Upper lobe of left lung (tissue), 6 donors: ENCODE measurements around the gene VEPH1. TPM values are rescaled to one million over a fixed set of nuclear protein-coding genes. Genes with fewer than 3 reads are reported as not detected.

Experiments
- ATAC-seq, 2 donors: fragments of 200-7000 bp; cut with Tn5 transposase; one replicate each; pipeline ENCODE4 v1.9.1; 2022; ENCODE audit warnings: mild to moderate bottlenecking in 2 of 2, moderate library complexity in 2 of 2; ENCODE audit not compliant: low FRiP score in 2 of 2
- DNase-seq, 2 donors: peaks; one replicate each; pipeline ENCODE4 v3.0.0-alpha.2; 2019 to 2020
- H3K27ac ChIP-seq, 4 donors: fragments of 200-600 bp; sonication (generic); one replicate each; pipeline ENCODE4 v1.5.1; 2016 to 2019
- H3K27me3 ChIP-seq, 4 donors: fragments of 200-600 bp; sonication (generic); one replicate each; pipeline ENCODE4 v1.5.1; 2017 to 2019
- H3K36me3 ChIP-seq, 4 donors: fragments of 200-600 bp; sonication (generic); one replicate each; pipeline ENCODE4 v1.5.1; 2016 to 2019
- H3K4me1 ChIP-seq, 4 donors: fragments of 200-600 bp; sonication (generic); one replicate each; pipeline ENCODE4 v1.5.1; 2018 to 2019
- H3K4me3 ChIP-seq, 4 donors: fragments of 200-600 bp; sonication (generic); one replicate each; pipeline ENCODE4 v1.5.1; 2017 to 2019; ENCODE audit warnings: mild to moderate bottlenecking in 2 of 4, moderate library complexity in 1 of 4
- H3K9me3 ChIP-seq, 4 donors: fragments of 200-600 bp; sonication (generic); one replicate each; pipeline ENCODE4 v1.5.1; 2018 to 2019
- CTCF ChIP-seq, 6 experiments: fragments of 450-650 bp in 4 of 6; fragments of 200-600 bp in 2 of 6; sonication (generic) in 2 of 6; IDR thresholded peaks; one replicate each; pipeline ENCODE4 v1.5.1; 2016 to 2019; ENCODE audit warnings: antibody characterized with exemption in 6 of 6
- EP300 ChIP-seq, 4 donors: sonication (generic); formaldehyde crosslinking; IDR thresholded peaks; one replicate each; pipeline ENCODE4 v1.5.1; 2017; ENCODE audit warnings: antibody characterized with exemption in 4 of 4, control low read depth in 2 of 4
- POLR2A ChIP-seq, 4 donors: fragments of 450-650 bp; IDR thresholded peaks; one replicate each; pipeline ENCODE4 v1.5.1; 2016 to 2017; ENCODE audit warnings: antibody characterized with exemption in 4 of 4, mild to moderate bottlenecking in 2 of 4
- POLR2AphosphoS5 ChIP-seq, 2 donors: sonication (generic); formaldehyde crosslinking; IDR thresholded peaks; one replicate each; pipeline ENCODE4 v1.5.1; 2017; ENCODE audit warnings: antibody characterized with exemption in 2 of 2
- WGBS, 2 donors: methylation state at CpG; one replicate each; pipeline ENCODE4 v1.1.5; 2017 to 2018; 5-methylcytosine and 5-hydroxymethylcytosine counted together
- total RNA-seq, 6 donors: library from RNA; depleted of rRNA in 4 of 6; stranded (reverse); fragments of >200 nt in 4 of 6; gene quantifications; one replicate each; pipeline versions ENCODE4 v1.1.0 to v1.2.1, GENCODE V29; 2016 to 2021
- donor health status: DM: no; HTN: no; CAD: no; lungs with moderate emphysema.
- donor health status: DM: no; HTN: yes; CAD: no; lungs with severe emphysema.

Gene VEPH1
- total RNA-seq, 6 donors from 2014 or later = 78.6 to 229 (median 178) TPM

- no peak overlapping the region for H3K27ac ChIP-seq
- no peak overlapping the region for H3K4me3 ChIP-seq
- no peaks in the 10 kb centered on the region for H3K9me3 ChIP-seq
- ATAC-seq (no peak), DNase-seq (no peak)
- H3K27me3 ChIP-seq = no peaks in the 10 kb centered on the region
- TF ChIP-seq EP300 (IDR thresholded peaks at IDR 0.05) (no peak), POLR2AphosphoS5 (IDR thresholded peaks at IDR 0.05) (no peak), POLR2A (IDR thresholded peaks at IDR 0.05) (no peak), CTCF (IDR thresholded peaks at IDR 0.05) (no peak)
- peaks cover 0 to 11% (median 1%) of the 10 kb centered on the region in 4 donors for H3K4me1 ChIP-seq
- no peaks in the 10 kb centered on the region for H3K36me3 ChIP-seq
These were observed 15.1 kb downstream of the VEPH1 start for GRCh38 chr3:157488144-157488543.

GRCh38 chr3:157487339-157487738 is 15.9 kb downstream of the VEPH1 start:
- H3K27me3 ChIP-seq = no peaks in the 10 kb centered on the region
- H3K9me3 ChIP-seq = no peaks in the 10 kb centered on the region
- no peak for DNase-seq
- H3K4me3 ChIP-seq = no peak overlapping the region
- TF ChIP-seq EP300 (IDR thresholded peaks at IDR 0.05) (no peak), POLR2A (IDR thresholded peaks at IDR 0.05) (no peak), CTCF (IDR thresholded peaks at IDR 0.05) (no peak)
- H3K4me1 ChIP-seq = peaks cover 0 to 11% (median 1%) of the 10 kb centered on the region in 4 donors
- H3K36me3 ChIP-seq = no peaks in the 10 kb centered on the region
- ATAC-seq = no peak
- WGBS, 2 donors = 43 to 46% methylated on average over 1 of the region's 1 CpG
- no peak overlapping the region for H3K27ac ChIP-seq

- no peak overlapping the region for H3K4me3 ChIP-seq
- H3K36me3 ChIP-seq = no peaks in the 10 kb centered on the region
- DNase-seq = no peak
- H3K27ac ChIP-seq = no peak overlapping the region
- H3K4me1 ChIP-seq = no peaks in the 10 kb centered on the region
- H3K9me3 ChIP-seq = no peaks in the 10 kb centered on the region
- TF ChIP-seq EP300 (IDR thresholded peaks at IDR 0.05) = no peak
- TF ChIP-seq POLR2AphosphoS5 (IDR thresholded peaks at IDR 0.05) = no peak
- TF ChIP-seq POLR2A (IDR thresholded peaks at IDR 0.05) = no peak
- no peak for TF ChIP-seq CTCF (IDR thresholded peaks at IDR 0.05)
- no peak for ATAC-seq
- no peaks in the 10 kb centered on the region for H3K27me3 ChIP-seq
- 69 to 70% methylated on average over 1 of the region's 1 CpG for WGBS, 2 donors
These were observed 23.6 kb downstream of the VEPH1 start for GRCh38 chr3:157479464-157480243.

- Histone ChIP-seq H3K4me3 (no peak overlapping the region), H3K4me1 (no peaks in the 10 kb centered on the region), H3K36me3 (no peaks in the 10 kb centered on the region), H3K27ac (no peak overlapping the region), H3K9me3 (no peaks in the 10 kb centered on the region), H3K27me3 (no peaks in the 10 kb centered on the region)
- ATAC-seq (no peak), DNase-seq (no peak)
- WGBS, 2 donors = 84 to 91% methylated on average over 3 of the region's 3 CpGs
- TF ChIP-seq EP300 (IDR thresholded peaks at IDR 0.05) (no peak), POLR2A (IDR thresholded peaks at IDR 0.05) (no peak), CTCF (IDR thresholded peaks at IDR 0.05) (no peak), POLR2AphosphoS5 (IDR thresholded peaks at IDR 0.05) (no peak)
These were observed 25.8 kb downstream of the VEPH1 start for GRCh38 chr3:157477441-157477840.

GRCh38 chr3:157475921-157476414 is 27.2 kb downstream of the VEPH1 start:
- Histone ChIP-seq H3K27me3 (no peaks in the 10 kb centered on the region), H3K27ac (no peak overlapping the region), H3K4me1 (no peaks in the 10 kb centered on the region), H3K4me3 (no peak overlapping the region), H3K9me3 (no peaks in the 10 kb centered on the region), H3K36me3 (no peaks in the 10 kb centered on the region)
- no peak for ATAC-seq
- WGBS, 2 donors = 52 to 67% methylated on average over 1 of the region's 1 CpG
- DNase-seq = no peak
- no peak for TF ChIP-seq CTCF (IDR thresholded peaks at IDR 0.05)
- TF ChIP-seq POLR2A (IDR thresholded peaks at IDR 0.05) = no peak
